Inflammatory macrophage treated with lipopolysaccharide for 1 hour (primary cell): ENCODE data around the gene CCL18.
"Not testable (repeated sequence)": the region's sequence is repeated elsewhere in the genome, so short reads cannot be mapped to it uniquely, and the experiment has no call there.

Experiments
- DNase-seq, 2 donors: peaks; one replicate each; pipeline ENCODE4 v3.0.0-alpha.2; 2020 to 2022

CCL18 gene

GRCh38 chr17:36072431-36073121, 8.5 kb downstream of the CCL18 start:
- peak; percentile 79 to 97 for DNase-seq

DNA sequence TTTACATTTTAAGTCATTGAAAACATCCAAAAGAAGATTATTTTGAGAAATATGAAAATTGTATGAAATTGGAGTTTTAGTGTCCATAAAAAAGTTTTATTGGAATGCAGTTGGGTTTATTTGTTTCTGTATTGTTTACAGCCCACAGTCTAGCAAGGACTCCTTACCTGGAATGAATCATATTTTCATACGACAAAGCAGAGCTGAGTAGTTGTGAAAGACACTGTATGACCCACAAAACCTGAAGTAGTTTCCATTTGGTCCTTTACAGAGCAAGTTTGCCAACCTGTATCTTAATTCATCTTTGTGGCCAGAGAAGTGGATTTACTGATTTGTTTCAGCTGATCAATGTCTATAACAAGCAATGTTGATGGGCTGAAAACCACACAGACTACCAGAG, 10.3 kb downstream of the CCL18 start:
- no peak for DNase-seq

DNA sequence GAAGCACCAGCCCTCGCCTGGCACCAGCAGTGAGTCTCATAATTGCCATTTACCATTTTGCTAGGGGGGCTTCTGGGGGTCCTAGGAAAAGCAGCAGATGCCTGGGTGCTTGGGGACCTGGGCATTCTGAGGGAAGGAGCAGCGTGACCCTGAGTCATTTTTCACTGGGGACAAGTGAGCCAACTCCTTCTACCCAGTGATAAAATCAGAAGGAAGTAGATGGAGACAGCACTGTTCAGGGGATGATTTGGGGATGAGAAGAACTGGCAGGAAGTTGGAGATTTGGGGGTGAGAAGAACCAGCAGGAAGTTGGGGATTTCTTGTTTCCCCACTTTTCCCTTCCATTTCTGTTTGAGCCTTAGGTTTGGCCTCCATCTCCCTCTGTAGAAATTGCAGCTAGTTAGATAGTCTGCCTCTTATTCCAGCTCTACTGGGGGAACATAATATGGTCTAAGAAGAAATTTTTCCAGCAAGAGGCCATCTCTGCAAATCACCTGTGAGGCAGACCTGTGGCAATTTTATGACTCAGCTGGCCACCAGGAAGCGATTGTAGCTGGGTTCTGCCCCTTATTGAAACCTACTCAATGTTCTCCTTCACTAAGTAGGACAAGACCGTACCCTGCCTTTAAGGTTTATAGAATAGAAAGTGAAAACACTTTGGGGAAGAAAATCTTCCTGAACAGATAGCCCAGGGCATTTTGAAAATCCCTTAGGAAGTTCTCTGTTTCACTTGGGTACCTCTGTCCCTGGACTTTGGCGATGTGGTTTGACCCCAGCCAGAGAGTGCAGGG, 17.8 kb downstream of the CCL18 start:
- DNase-seq, result peak; percentile 38 to 69

- DNase-seq, result peak; percentile 78 to 89
Observed at GRCh38 chr17:36082482-36083120, 18.5 kb downstream of the CCL18 start.

DNA sequence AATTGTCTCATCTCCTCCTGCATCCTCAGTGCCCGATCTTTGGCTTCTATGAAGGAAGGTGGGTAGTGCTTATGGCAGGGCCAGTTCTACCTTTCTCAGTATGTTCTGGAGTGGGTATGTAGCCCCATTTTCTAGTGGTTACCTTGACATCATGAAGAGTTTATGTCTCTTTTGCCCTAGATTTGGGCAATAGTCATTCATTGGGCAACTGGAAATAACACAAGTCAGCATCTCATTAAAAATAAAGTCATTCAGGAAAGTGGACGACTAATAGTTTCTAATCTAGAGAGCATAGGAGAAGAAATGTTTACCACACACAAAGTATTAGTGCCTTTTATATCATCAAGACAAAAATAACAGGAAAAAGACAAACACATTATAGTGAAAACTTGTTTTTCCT, 19.6 kb downstream of the CCL18 start:
- DNase-seq, result peak in 1 of 2 donors; percentile 74

DNA sequence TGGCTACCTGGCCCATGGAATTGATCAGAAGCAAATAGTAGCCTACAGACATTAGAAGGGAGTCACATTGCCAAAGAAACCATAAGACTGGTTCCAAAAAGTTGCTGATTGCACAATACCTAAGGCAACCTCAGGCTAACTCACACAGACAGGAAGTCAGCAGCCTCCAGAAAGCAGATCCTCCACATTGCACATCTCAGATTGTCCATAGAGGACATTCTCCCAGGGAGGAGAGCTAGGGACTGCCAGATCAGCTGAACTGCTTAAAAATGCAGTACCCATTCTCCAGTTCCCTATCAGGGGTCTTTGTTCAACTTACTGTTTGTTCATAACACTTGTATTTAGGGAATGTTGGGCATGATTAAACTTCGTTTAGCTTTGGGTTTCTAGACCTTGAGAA, 21.7 kb downstream of the CCL18 start:
- peak; percentile 89 to 90 for DNase-seq

GRCh38 chr17:36086791-36087190, 22.7 kb downstream of the CCL18 start:
- peak; percentile 56 to 75 for DNase-seq

GRCh38 chr17:36087471-36087870, 23.4 kb downstream of the CCL18 start:
- DNase-seq, result peak; percentile 64 to 77

GRCh38 chr17:36087897-36088572, 24.0 kb downstream of the CCL18 start:
- peak; percentile 78 to 91 for DNase-seq

DNA sequence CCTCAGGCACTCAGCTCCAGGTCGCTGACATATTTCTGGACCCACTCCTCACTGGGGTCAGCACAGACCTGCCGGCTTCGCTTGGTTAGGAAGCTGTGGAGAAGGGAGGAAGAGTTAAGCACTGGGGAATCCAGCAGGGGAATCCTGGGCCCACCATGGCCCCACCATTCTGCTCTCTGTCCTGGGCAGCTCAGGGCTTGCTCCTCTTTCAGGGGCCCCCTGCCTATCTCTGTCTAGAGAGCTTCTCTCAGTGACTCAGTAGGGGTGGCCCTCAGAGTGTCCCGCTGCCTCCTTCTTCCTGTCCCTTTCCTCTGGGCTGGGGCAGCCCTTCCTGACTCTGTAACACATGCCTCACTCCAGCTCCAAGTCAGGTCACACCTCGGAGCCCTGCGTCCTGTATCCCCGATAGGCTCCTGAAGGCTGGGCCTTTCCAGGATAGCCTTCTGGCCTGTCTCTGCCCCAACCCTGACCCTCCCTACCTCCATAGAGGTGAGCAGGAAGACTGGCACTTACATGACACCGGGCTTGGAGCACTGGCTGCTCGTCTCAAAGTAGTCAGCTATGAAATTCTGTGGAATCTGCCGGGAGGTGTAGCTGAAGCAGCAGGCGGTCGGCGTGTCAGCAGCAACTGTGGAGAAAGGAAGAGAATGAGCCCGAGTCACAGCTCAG, 24.7 kb downstream of the CCL18 start:
- peak; percentile 81 to 94 for DNase-seq

DNA sequence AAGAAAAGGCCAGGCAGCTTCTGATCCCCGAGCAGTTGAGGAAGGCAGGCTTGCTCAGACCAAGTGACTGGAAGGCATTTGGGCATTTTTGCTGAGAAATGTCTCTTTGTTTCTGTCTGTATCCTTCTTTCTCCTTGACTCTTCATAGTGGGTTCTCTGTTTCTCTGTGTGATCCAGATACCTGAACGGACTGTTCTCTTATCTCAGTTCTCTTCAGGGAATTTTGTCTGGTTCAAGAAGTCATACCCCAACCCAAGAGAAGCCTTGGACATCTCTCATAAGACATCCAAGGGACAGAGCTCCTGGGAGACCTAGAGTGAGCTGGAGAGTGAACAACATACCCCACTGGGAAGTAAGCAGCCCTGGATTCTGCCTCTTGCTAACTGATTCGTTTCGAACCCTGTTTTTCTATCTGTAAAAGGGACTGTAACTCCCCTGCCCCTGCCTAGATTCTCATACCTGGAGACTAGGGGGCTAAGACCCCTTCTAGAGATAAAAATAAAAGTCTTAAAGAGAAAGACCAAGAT, 25.3 kb downstream of the CCL18 start:
- DNase-seq, result peak; percentile 54 to 91

DNA sequence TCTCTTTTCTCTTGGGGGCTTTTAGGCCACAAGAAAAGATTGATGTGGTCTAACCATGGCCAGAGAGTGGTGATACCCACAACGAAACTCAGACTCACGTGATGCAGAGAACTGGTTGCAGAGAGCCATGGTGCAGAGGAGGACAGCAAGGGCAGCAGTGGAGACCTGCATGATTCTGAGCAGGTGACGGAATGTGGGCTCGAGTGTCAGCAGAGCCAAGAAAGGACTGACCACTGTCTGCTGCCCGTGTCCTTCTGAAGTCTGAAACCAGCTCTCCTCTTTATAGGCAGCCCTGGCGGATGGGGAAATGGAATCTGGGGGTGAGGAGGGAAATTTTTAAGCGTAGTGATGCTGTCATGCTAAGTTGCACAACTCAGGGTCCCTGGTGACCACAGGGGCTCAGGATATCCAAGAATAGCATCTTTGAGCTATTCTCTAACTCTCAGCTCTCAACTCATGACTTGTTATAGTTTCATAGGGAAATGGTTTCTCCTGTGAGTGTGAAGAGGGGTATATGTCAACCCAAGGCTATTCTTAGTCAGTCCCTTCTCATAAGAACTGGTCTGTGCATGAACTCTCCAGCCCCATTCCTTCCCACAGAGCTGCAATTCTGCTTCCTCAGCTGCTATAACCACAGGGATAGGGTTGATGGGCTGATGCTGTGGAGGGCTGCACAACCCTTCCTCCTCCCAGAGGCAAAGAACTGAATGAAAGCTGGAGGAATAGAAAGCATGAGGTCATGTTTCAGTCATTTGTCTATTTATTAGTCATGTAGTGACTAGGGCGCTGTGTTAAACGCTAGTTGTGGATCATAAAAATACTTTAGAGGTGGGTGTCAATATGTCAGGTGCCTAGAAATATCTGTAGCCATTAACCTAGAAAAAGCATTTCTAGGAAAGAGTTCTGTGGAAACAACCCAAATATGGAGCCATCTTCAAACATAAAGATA, 26.1 kb downstream of the CCL18 start, which contains the start of gene CCL3:
Gene CCL3 (minus strand): TSS at position 256 of the 949 bp plus-strand sequence. CDS start 85 bp downstream, at position 171.
- DNase-seq, result peak; percentile 99 to 100

- DNase-seq, result peak; percentile 95
Observed at GRCh38 chr17:36092230-36092629, 28.2 kb downstream of the CCL18 start.

GRCh38 chr17:36092715-36093114, 28.6 kb downstream of the CCL18 start:
- not testable (repeated sequence) for DNase-seq

GRCh38 chr17:36094232-36094631, 30.2 kb downstream of the CCL18 start:
- no peak for DNase-seq

DNA sequence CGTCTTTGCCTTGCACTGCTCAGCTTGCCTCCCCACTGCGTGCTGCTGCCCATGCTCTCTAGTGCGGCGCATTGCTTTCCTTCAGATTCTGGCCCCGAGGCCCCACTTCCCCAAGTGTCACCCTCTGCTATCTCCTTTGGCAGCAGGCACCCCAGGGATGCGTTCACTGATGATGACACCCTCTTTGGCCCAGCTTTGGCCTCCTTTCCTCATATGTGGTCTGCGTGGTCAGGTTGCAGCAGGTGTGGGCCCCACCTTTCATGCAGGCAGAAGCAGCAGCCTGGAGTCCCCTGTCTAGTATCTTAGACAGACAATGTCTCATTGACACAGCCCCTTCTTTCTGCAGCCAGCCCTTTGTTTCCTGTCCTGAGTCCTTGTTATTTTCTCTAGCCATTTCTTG, 30.7 kb downstream of the CCL18 start:
- DNase-seq, result no peak

GRCh38 chr17:36095992-36096391, 31.9 kb downstream of the CCL18 start:
- DNase-seq, result no peak

- peak; percentile 45 to 69 for DNase-seq
Observed at GRCh38 chr17:36099004-36099403, 34.9 kb downstream of the CCL18 start.

- peak; percentile 97 to 99 for DNase-seq
Observed at GRCh38 chr17:36103401-36103975, 39.4 kb downstream of the CCL18 start, which contains the start of gene CCL4. Gene CCL4, plus strand, starts transcription at chr17:36103827. Its CDS starts 79 bp downstream, at chr17:36103906.

DNA sequence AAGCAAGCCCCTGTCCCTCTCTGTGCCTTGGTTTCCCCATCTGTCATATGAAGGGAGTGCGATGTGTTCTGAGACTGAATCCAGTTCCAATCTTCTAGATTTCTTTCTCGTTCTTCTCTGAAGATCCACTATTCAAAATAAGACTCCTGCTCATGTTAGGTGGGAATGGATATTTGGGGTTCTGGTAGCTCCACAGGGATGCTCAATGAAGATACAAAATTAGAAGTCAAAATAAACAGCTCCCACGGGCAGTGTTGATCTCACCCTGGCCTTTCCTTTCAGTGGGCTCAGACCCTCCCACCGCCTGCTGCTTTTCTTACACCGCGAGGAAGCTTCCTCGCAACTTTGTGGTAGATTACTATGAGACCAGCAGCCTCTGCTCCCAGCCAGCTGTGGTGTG, 40.2 kb downstream of the CCL18 start:
- DNase-seq, result peak in 1 of 2 donors; percentile 64
